ENCODE data around the gene CTTNBP2.

Gene CTTNBP2

GRCh38 chr7:117675497-117676435 lies 197.5 kb downstream of the CTTNBP2 start:
- no peak for FAIRE-seq
- no peak for TF ChIP-seq POLR2A (IDR thresholded peaks at IDR 0.05; ENCODE audit: low read depth, low read length)
- DNase-seq (ENCODE audit: insufficient read length, low spot score): no peak

- no peak for TF ChIP-seq POLR2A (IDR thresholded peaks at IDR 0.05; ENCODE audit: low read depth, low read length)
- no peak for FAIRE-seq
Measured at GRCh38 chr7:117674617-117675016, 198.6 kb downstream of the CTTNBP2 start.

GRCh38 chr7:117673839-117674238 lies 199.4 kb downstream of the CTTNBP2 start:
- TF ChIP-seq POLR2A (IDR thresholded peaks at IDR 0.05; ENCODE audit: low read depth, low read length): no peak
- FAIRE-seq: peak; percentile 50
- DNase-seq (ENCODE audit: insufficient read length, low spot score): no peak

More at GRCh38 chr7:117674617-117675016, 198.6 kb downstream of the CTTNBP2 start:
- no peak for DNase-seq (ENCODE audit: insufficient read length, low spot score)

GRCh38 chr7:117673367-117673766 lies 199.9 kb downstream of the CTTNBP2 start:
- FAIRE-seq (no peak), DNase-seq (ENCODE audit: insufficient read length, low spot score) (no peak)
- TF ChIP-seq POLR2A (IDR thresholded peaks at IDR 0.05; ENCODE audit: low read depth, low read length): no peak

GRCh38 chr7:117672453-117672852 lies 200.8 kb downstream of the CTTNBP2 start:
- DNase-seq (ENCODE audit: insufficient read length, low spot score) (no peak), FAIRE-seq (no peak)
- TF ChIP-seq POLR2A (IDR thresholded peaks at IDR 0.05; ENCODE audit: low read depth, low read length): no peak

- no peak for FAIRE-seq
- TF ChIP-seq POLR2A (IDR thresholded peaks at IDR 0.05; ENCODE audit: low read depth, low read length): no peak
- no peak for DNase-seq (ENCODE audit: insufficient read length, low spot score)
Measured at GRCh38 chr7:117669818-117670217, 203.4 kb downstream of the CTTNBP2 start.

GRCh38 chr7:117667456-117667855 lies 205.8 kb downstream of the CTTNBP2 start:
- no peak for TF ChIP-seq POLR2A (IDR thresholded peaks at IDR 0.05; ENCODE audit: low read depth, low read length)
- DNase-seq (ENCODE audit: insufficient read length, low spot score) (no peak), FAIRE-seq (no peak)

- FAIRE-seq: no peak
Measured at GRCh38 chr7:117666689-117667088, 206.6 kb downstream of the CTTNBP2 start.

GRCh38 chr7:117666031-117666430 lies 207.2 kb downstream of the CTTNBP2 start:
- no peak for TF ChIP-seq POLR2A (IDR thresholded peaks at IDR 0.05; ENCODE audit: low read depth, low read length)
- DNase-seq (ENCODE audit: insufficient read length, low spot score) (peak; percentile 20), FAIRE-seq (no peak)

More at GRCh38 chr7:117666689-117667088, 206.6 kb downstream of the CTTNBP2 start:
- TF ChIP-seq POLR2A (IDR thresholded peaks at IDR 0.05; ENCODE audit: low read depth, low read length): no peak
- no peak for DNase-seq (ENCODE audit: insufficient read length, low spot score)

- no peak for DNase-seq (ENCODE audit: insufficient read length, low spot score)
- no peak for TF ChIP-seq POLR2A (IDR thresholded peaks at IDR 0.05; ENCODE audit: low read depth, low read length)
- no peak for FAIRE-seq
Measured at GRCh38 chr7:117665368-117665767, 207.9 kb downstream of the CTTNBP2 start.

GRCh38 chr7:117664047-117664446 lies 209.2 kb downstream of the CTTNBP2 start:
- no peak for TF ChIP-seq POLR2A (IDR thresholded peaks at IDR 0.05; ENCODE audit: low read depth, low read length)

GRCh38 chr7:117661328-117661727 lies 211.9 kb downstream of the CTTNBP2 start:
- no peak for TF ChIP-seq POLR2A (IDR thresholded peaks at IDR 0.05; ENCODE audit: low read depth, low read length)
- DNase-seq (ENCODE audit: insufficient read length, low spot score) (no peak), FAIRE-seq (no peak)

More at GRCh38 chr7:117664047-117664446, 209.2 kb downstream of the CTTNBP2 start:
- DNase-seq (ENCODE audit: insufficient read length, low spot score) (no peak), FAIRE-seq (no peak)

All from H54 (cell line).